A549 (cell line): ENCODE data around the gene SUPT3H. TPM values are rescaled to one million over a fixed set of nuclear protein-coding genes. Genes with fewer than 3 reads are reported as not detected.

ENCODE experiments used
- ATAC-seq, 2 experiments: fragments of 200-7000 bp in 1 of 2; fragments of >200 bp in 1 of 2; cut with Nextera tagmentation in 1 of 2; cut with Tn5 transposase in 1 of 2; 3 replicates each; pipeline versions ENCODE4 v1.8.0 to v1.9.1; 2018 to 2020; ENCODE audit warnings: mild to moderate bottlenecking in 1 of 2, moderate library complexity in 1 of 2
- CTCF ChIA-PET: fragments of 300-600 bp; sonication (Branson Sonifier 250); formaldehyde crosslinking; extraction: SDS; loops from one replicate; lab custom pipeline; 2021; ENCODE audit warnings: antibody characterized with exemption, inconsistent platforms; lab: Yijun Ruan, JAX
- POLR2A ChIA-PET: fragments of 350-600 bp; formaldehyde crosslinking; extraction: SDS; loops from one replicate; lab custom pipeline; 2021; ENCODE audit warnings: antibody characterized with exemption, inconsistent platforms; lab: Yijun Ruan, JAX
- DNase-seq, 2 experiments: peaks; one replicate each; pipeline versions ENCODE4 v3.0.0 to v3.0.0-alpha.2; 2011 to 2016; ENCODE audit warnings: low read depth in 1 of 2, low spot score in 1 of 2
- FAIRE-seq: peaks from 2 replicates; lab custom pipeline; 2011; peaks lifted over from hg19 to GRCh38; lab: Jason Lieb, UNC
- H3K27ac ChIP-seq, 2 experiments: fragments of >200 bp; sonication (Bioruptor Twin); formaldehyde crosslinking; 3 replicates each; pipeline ENCODE4 v1.5.1; 2016 to 2017
- H3K4me1 ChIP-seq: fragments of >200 bp; sonication (Bioruptor Twin); formaldehyde crosslinking; 3 replicates; pipeline ENCODE4 v1.6.1; 2016
- H3K4me2 ChIP-seq: fragments of >200 bp; sonication (Bioruptor Twin); formaldehyde crosslinking; 3 replicates; pipeline ENCODE4 v1.6.1; 2016
- H3K4me3 ChIP-seq: fragments of >200 bp; sonication (Bioruptor Twin); formaldehyde crosslinking; 3 replicates; pipeline ENCODE4 v1.5.1; 2016
- H3K9me3 ChIP-seq: fragments of >200 bp; sonication (Bioruptor Twin); formaldehyde crosslinking; 3 replicates; pipeline ENCODE4 v1.6.1; 2016
- CBX8 ChIP-seq: fragments of 200-600 bp; sonication (generic); IDR thresholded peaks from 2 replicates; pipeline ENCODE4 v1.6.1; 2016
- CHD2 ChIP-seq: fragments of 150-350 bp; IDR thresholded peaks from 2 replicates; pipeline ENCODE4 v1.6.1; 2014; ENCODE audit warnings: low read length; ENCODE audit not compliant: partially characterized antibody
- CHD4 ChIP-seq: fragments of 200-600 bp; sonication (generic); IDR thresholded peaks from 2 replicates; pipeline ENCODE4 v1.6.1; 2016; ENCODE audit warnings: antibody characterized with exemption, mild to moderate bottlenecking, borderline replicate concordance
- EHMT2 ChIP-seq: fragments of 200-600 bp; sonication (generic); IDR thresholded peaks from 2 replicates; pipeline ENCODE4 v1.6.1; 2016; ENCODE audit warnings: antibody characterized with exemption, low read depth, mild to moderate bottlenecking, moderate library complexity
- ESRRA ChIP-seq: fragments of 150-350 bp; IDR thresholded peaks from 2 replicates; pipeline ENCODE4 v1.6.1; 2014; ENCODE audit warnings: mild to moderate bottlenecking, low read length, borderline replicate concordance
- FOSB ChIP-seq: fragments of 250-450 bp; sonication (Bioruptor Pico); IDR thresholded peaks from 2 replicates; pipeline ENCODE4 v1.5.0; 2020; ENCODE audit warnings: mild to moderate bottlenecking, moderate library complexity
- FOXS1 ChIP-seq: fragments of 250-450 bp; sonication (Bioruptor Pico); IDR thresholded peaks from 2 replicates; pipeline ENCODE4 v1.5.0; 2020; ENCODE audit warnings: mild to moderate bottlenecking, moderate library complexity
- HEYL ChIP-seq: fragments of 250-450 bp; sonication (Bioruptor Pico); IDR thresholded peaks from 2 replicates; pipeline ENCODE4 v1.8.0; 2021; ENCODE audit warnings: mild to moderate bottlenecking, moderate library complexity
- HOXB5 ChIP-seq: fragments of 250-450 bp; sonication (Bioruptor Pico); IDR thresholded peaks from 2 replicates; pipeline ENCODE4 v1.5.0; 2020; ENCODE audit warnings: mild to moderate bottlenecking, moderate library complexity
- JUN ChIP-seq, 2 experiments: fragments of >200 bp; sonication (Bioruptor Twin); formaldehyde crosslinking; IDR thresholded peaks; 2 replicates in 1 of 2; 3 replicates in 1 of 2; pipeline ENCODE4 v1.6.1; 2016 to 2017
- KDM1A ChIP-seq: fragments of 200-600 bp; sonication (generic); IDR thresholded peaks from 2 replicates; pipeline ENCODE4 v1.6.1; 2016; ENCODE audit warnings: low read depth, mild to moderate bottlenecking
- KDM5A ChIP-seq: fragments of 200-600 bp; sonication (generic); IDR thresholded peaks from 2 replicates; pipeline ENCODE4 v1.6.1; 2016; ENCODE audit warnings: antibody characterized with exemption, mild to moderate bottlenecking
- MAFK ChIP-seq: fragments of 450-650 bp; IDR thresholded peaks from 2 replicates; pipeline ENCODE4 v1.6.1; 2014; ENCODE audit not compliant: partially characterized antibody
- MAZ ChIP-seq: fragments of 150-350 bp; IDR thresholded peaks from 2 replicates; pipeline ENCODE4 v1.6.1; 2014; ENCODE audit warnings: antibody characterized with exemption, low read depth, low read length, borderline replicate concordance
- NR3C1 ChIP-seq: fragments of >200 bp; sonication (Bioruptor Twin); formaldehyde crosslinking; IDR thresholded peaks from 3 replicates; pipeline ENCODE4 v1.6.1; 2017
- RAD21 ChIP-seq, 2 experiments: fragments of >200 bp in 1 of 2; sonication (Bioruptor Twin) in 1 of 2; formaldehyde crosslinking in 1 of 2; IDR thresholded peaks in 1 of 2; conservative IDR thresholded peaks in 1 of 2; 2 replicates in 1 of 2; 3 replicates in 1 of 2; pipeline ENCODE4 v1.6.1; 2012 to 2018; ENCODE audit warnings: inconsistent platforms in 1 of 2
- RFX5 ChIP-seq: fragments of 450-650 bp; IDR thresholded peaks from 2 replicates; pipeline ENCODE4 v1.7.1; 2014; ENCODE audit warnings: antibody characterized with exemption, mild to moderate bottlenecking, moderate library complexity
- ZFP36 ChIP-seq: fragments of 450-650 bp; IDR thresholded peaks from 2 replicates; pipeline ENCODE4 v1.6.1; 2014; ENCODE audit warnings: borderline replicate concordance; ENCODE audit not compliant: partially characterized antibody
- ZSCAN20 ChIP-seq: fragments of 250-450 bp; sonication (Bioruptor Pico); IDR thresholded peaks from 2 replicates; pipeline ENCODE4 v1.8.0; 2022; ENCODE audit warnings: mild to moderate bottlenecking, moderate library complexity
- WGBS: methylation state at CpG from one replicate; pipeline ENCODE4 v1.1.6; 2017; ENCODE audit errors: missing lambda C conversion rate; 5-methylcytosine and 5-hydroxymethylcytosine counted together
- polyA plus RNA-seq, 4 experiments: library from polyadenylated mRNA; depleted of rRNA in 3 of 4; stranded (reverse); fragments of >200 nt; fragmentation: RNase III in 1 of 4; extraction: RNeasy Plus Mini Kit Qiagen cat#74134 plus additional on column Dnase treatment in 1 of 4; gene quantifications; 2 replicates in 3 of 4; 3 replicates in 1 of 4; pipeline ENCODE4 v1.2.3, GENCODE V29; 2011 to 2017
- TF ChIP-seq, protein P1 (sequence below): fragments of >200 bp; sonication (Bioruptor Twin); formaldehyde crosslinking; IDR thresholded peaks from 2 replicates; pipeline ENCODE4 v1.6.1; 2016
- TF ChIP-seq, protein P2 (sequence below): IDR thresholded peaks from 2 replicates; pipeline ENCODE4 v1.6.1; 2012

Gene SUPT3H
- polyA plus RNA-seq, 2 of the 4 experiments (the other 2 are of a cell fraction) = 4.3 to 6.2 TPM

DNA sequence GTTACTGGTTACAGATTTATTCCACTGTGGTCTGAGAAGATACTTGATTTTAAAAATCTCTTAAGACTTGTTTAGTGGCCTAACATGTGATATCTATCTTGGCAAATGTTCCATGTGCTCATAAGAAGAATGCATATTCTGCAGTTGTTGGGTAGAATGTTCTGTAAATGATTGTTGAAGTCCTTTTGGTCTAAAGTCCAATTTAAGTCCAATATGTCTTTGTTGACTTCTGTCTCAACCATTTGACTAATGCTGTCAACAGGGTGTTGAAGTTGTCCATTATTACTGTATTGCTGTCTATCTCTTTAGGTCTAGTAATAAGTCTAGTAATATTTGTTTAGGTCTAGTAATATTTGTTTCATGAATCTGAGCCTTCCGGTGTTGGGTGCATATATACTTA, 437.4 kb downstream of the SUPT3H start (continued):
- TF ChIP-seq, protein P1, sequence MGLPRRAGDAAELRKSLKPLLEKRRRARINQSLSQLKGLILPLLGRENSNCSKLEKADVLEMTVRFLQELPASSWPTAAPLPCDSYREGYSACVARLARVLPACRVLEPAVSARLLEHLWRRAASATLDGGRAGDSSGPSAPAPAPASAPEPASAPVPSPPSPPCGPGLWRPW = no peak
- no peak for TF ChIP-seq EHMT2
- TF ChIP-seq CHD4 = no peak
- TF ChIP-seq, protein P2, sequence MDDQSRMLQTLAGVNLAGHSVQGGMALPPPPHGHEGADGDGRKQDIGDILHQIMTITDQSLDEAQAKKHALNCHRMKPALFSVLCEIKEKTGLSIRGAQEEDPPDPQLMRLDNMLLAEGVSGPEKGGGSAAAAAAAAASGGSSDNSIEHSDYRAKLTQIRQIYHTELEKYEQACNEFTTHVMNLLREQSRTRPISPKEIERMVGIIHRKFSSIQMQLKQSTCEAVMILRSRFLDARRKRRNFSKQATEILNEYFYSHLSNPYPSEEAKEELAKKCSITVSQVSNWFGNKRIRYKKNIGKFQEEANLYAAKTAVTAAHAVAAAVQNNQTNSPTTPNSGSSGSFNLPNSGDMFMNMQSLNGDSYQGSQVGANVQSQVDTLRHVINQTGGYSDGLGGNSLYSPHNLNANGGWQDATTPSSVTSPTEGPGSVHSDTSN = no peak
- TF ChIP-seq FOXS1 = no peak
- no peak for TF ChIP-seq ZFP36
- TF ChIP-seq JUN (IDR thresholded peaks at IDR 0.05) = no peak
- TF ChIP-seq, all 56 proteins: peak for 0

DNA sequence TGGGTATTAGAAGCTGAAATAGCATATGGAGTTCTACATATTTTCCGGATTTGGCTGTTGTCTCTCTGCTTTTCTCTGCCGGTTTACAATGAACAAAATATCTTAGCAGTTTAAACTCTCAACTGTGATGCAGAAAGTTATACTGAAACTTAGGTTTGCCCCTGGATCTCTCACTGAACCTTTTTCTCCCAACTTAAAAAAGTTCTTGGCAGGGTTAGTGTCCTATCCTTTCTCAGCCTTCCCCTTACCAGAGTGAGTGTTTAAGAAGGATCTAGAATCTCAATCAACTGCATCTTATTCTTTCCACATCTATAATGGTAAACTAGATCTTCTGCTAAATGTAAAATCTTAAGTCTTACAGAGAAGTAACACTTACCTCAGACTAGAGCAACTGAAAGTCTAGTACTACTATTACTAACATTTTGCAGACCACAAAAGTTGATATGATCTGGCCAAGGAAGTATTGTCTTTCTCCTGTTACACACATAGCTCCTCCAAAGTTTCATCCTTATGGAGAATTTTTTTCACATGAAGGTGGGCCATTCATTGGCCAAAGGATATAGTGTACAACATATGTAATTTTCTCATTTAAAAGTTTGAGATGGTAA, 441.9 kb downstream of the SUPT3H start:
- ChIA-PET POLR2A (no interaction called here), CTCF (interaction anchor here (0.6 kb wide), 1 partner anchor 299 kb away, joined by 3 read pairs; no protein-coding TSS in a partner anchor)
- no peak overlapping the region for H3K4me3 ChIP-seq
- H3K27ac ChIP-seq = no peak overlapping the region
- DNase-seq (no peak), FAIRE-seq (no peak), ATAC-seq (no peak)
- WGBS = 88% methylated on average over 2 of the region's 2 CpGs
- H3K4me2 ChIP-seq = no peak overlapping the region
- no peaks in the 10 kb centered on the region for H3K4me1 ChIP-seq
- TF ChIP-seq ZFP36 (no peak), RAD21 (conservative IDR thresholded peaks at IDR 0.05 in 1 of 2, IDR thresholded peaks at IDR 0.05 in 1 of 2) (no peak), KDM1A (no peak), HOXB5 (CRISPR knock-in tag) (no peak), HEYL (CRISPR knock-in tag) (no peak), CBX8 (no peak), MAZ (no peak), KDM5A (no peak)
- no peaks in the 10 kb centered on the region for H3K9me3 ChIP-seq

DNA sequence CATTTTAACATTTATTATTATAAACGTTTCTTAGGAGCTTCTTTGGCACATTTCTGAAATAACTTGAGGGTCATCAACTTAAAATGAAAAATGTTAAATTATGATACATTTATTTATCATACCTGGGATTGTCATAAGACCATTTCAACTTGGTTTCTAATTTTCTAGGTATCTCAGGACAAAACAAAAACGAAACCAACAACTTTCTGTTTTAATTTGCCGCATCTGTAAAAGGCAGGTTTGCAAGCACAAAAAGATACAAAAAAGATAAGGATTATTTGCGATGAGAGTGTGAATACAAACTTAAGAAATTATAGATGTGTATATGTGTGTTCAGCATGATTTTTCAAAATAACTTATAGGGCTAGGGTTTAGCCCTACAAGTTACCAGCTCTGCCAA, 444.6 kb downstream of the SUPT3H start:
- Histone ChIP-seq H3K27ac (no peak overlapping the region), H3K4me2 (no peak overlapping the region), H3K9me3 (no peaks in the 10 kb centered on the region), H3K4me3 (no peak overlapping the region), H3K4me1 (no peaks in the 10 kb centered on the region)
- CTCF ChIA-PET = interaction anchor here (0.5 kb wide), 1 partner anchor 1895 kb away, joined by 3 read pairs; no protein-coding TSS in a partner anchor
- TF ChIP-seq FOXS1 (no peak), ZSCAN20 (CRISPR knock-in tag) (no peak), MAZ (no peak), FOSB (CRISPR knock-in tag) (no peak), RFX5 (no peak), MAFK (no peak)
- DNase-seq (no peak), FAIRE-seq (no peak), ATAC-seq (no peak)
- 58% methylated on average over 4 of the region's 4 CpGs for WGBS
- POLR2A ChIA-PET = no interaction called here

DNA sequence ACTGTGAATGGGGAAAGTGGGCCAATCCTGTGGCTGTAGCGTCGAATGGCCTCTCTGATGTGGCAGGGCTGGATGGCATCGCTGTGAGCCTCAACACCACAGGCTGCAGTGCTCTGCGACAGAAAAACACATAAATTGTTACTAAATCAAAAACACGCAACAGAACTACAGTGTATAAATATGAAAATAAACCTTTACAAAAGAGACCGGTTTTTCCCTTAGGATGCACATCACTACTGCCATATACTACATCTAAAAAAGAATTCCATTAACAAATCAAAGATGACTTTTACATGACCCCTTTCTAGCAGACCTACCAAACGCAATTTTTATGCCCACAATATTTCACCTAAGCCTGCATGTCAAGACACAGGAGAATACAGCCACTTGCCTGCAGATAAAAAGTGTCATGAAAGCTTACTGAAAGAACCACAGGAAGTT, 445.1 kb downstream of the SUPT3H start:
- CTCF ChIA-PET = interaction anchor here (0.5 kb wide), 1 partner anchor 1896 kb away, joined by 3 read pairs; no protein-coding TSS in a partner anchor
- Histone ChIP-seq H3K4me2 (no peak overlapping the region), H3K4me1 (no peaks in the 10 kb centered on the region)

More for the DNA sequence above, 445.1 kb downstream of the SUPT3H start:
- WGBS = 92% methylated on average over 7 of the region's 7 CpGs
- no peak for TF ChIP-seq ESRRA
- no peak for TF ChIP-seq CBX8
- TF ChIP-seq RAD21 (conservative IDR thresholded peaks at IDR 0.05 in 1 of 2, IDR thresholded peaks at IDR 0.05 in 1 of 2) = no peak
- no peak for TF ChIP-seq NR3C1
- no peak for TF ChIP-seq CHD2
- no peak for TF ChIP-seq FOXS1
- no peak for TF ChIP-seq HOXB5 (CRISPR knock-in tag)
- TF ChIP-seq, all 56 proteins: peak for 0
- Histone ChIP-seq H3K27ac (no peak overlapping the region), H3K9me3 (no peaks in the 10 kb centered on the region), H3K4me3 (no peak overlapping the region)
- FAIRE-seq = no peak
- DNase-seq = no peak
- POLR2A ChIA-PET = no interaction called here
- no peak for ATAC-seq
